Measurements from ENCODE around the gene GRIK1. TPM values are rescaled to one million over a fixed set of nuclear protein-coding genes. Genes with fewer than 3 reads are reported as not detected.
"Not testable (repeated sequence)": the region's sequence is repeated elsewhere in the genome, so short reads cannot be mapped to it uniquely, and the experiment has no call there.

The GRIK1 gene
- total RNA-seq, 1 experiment from 2014 or later = not detected

- H3K9ac ChIP-seq (ENCODE audit: low read length) = no peak overlapping the region
- DNase-seq = no peak
Measured at GRCh38 chr21:29606613-29607012, 333.2 kb downstream of the GRIK1 start.

GRCh38 chr21:29605219-29605618 is 334.6 kb downstream of the GRIK1 start:
- H3K9me2 ChIP-seq (replicated peaks; ENCODE audit: insufficient read depth, low read length); H3K79me2 ChIP-seq (ENCODE audit: low read length); H3K9ac ChIP-seq (ENCODE audit: low read length); H3K36me3 ChIP-seq (ENCODE audit: insufficient read depth, low read length); H3K4me2 ChIP-seq (ENCODE audit: low read depth, low read length, poor library complexity, severe bottlenecking); H3K4me3 ChIP-seq (ENCODE audit: low read length); H3K9me3 ChIP-seq (ENCODE audit: low read length); H3K4me1 ChIP-seq (ENCODE audit: low read length); H4K20me1 ChIP-seq (ENCODE audit: insufficient read depth, low read depth, low read length); H3K27me3 ChIP-seq (ENCODE audit: low read length); H3K27ac ChIP-seq (ENCODE audit: low read length); DNase-seq; H2AFZ ChIP-seq (ENCODE audit: low read length): not testable (repeated sequence)

More at GRCh38 chr21:29606613-29607012, 333.2 kb downstream of the GRIK1 start:
- H3K79me2 ChIP-seq (ENCODE audit: low read length) = no peaks in the 10 kb centered on the region
- no peaks in the 10 kb centered on the region for H3K4me1 ChIP-seq (ENCODE audit: low read length)
- no peak overlapping the region for H3K27ac ChIP-seq (ENCODE audit: low read length)
- H4K20me1 ChIP-seq (ENCODE audit: insufficient read depth, low read depth, low read length) = no peaks in the 10 kb centered on the region
- H3K4me3 ChIP-seq (ENCODE audit: low read length) = no peak overlapping the region
- H3K36me3 ChIP-seq (ENCODE audit: insufficient read depth, low read length) = no peaks in the 10 kb centered on the region
- H3K27me3 ChIP-seq (ENCODE audit: low read length) = no peaks in the 10 kb centered on the region
- H3K9me3 ChIP-seq (ENCODE audit: low read length) = no peaks in the 10 kb centered on the region
- no peak overlapping the region for H3K4me2 ChIP-seq (ENCODE audit: low read depth, low read length, poor library complexity, severe bottlenecking)
- no peaks in the 10 kb centered on the region for H3K9me2 ChIP-seq (replicated peaks; ENCODE audit: insufficient read depth, low read length)
- H2AFZ ChIP-seq (ENCODE audit: low read length) = no peak overlapping the region

- H3K79me2 ChIP-seq (ENCODE audit: low read length) = no peaks in the 10 kb centered on the region
- H3K4me1 ChIP-seq (ENCODE audit: low read length) = no peaks in the 10 kb centered on the region
- no peak overlapping the region for H3K4me3 ChIP-seq (ENCODE audit: low read length)
- no peak overlapping the region for H3K4me2 ChIP-seq (ENCODE audit: low read depth, low read length, poor library complexity, severe bottlenecking)
- no peak overlapping the region for H2AFZ ChIP-seq (ENCODE audit: low read length)
- no peak overlapping the region for H3K27ac ChIP-seq (ENCODE audit: low read length)
- no peaks in the 10 kb centered on the region for H3K9me3 ChIP-seq (ENCODE audit: low read length)
- no peaks in the 10 kb centered on the region for H3K27me3 ChIP-seq (ENCODE audit: low read length)
- no peak overlapping the region for H3K9ac ChIP-seq (ENCODE audit: low read length)
- no peaks in the 10 kb centered on the region for H4K20me1 ChIP-seq (ENCODE audit: insufficient read depth, low read depth, low read length)
- DNase-seq = no peak
- no peaks in the 10 kb centered on the region for H3K9me2 ChIP-seq (replicated peaks; ENCODE audit: insufficient read depth, low read length)
- H3K36me3 ChIP-seq (ENCODE audit: insufficient read depth, low read length) = no peaks in the 10 kb centered on the region
Measured at GRCh38 chr21:29604076-29604475, 335.7 kb downstream of the GRIK1 start.

- Histone ChIP-seq H3K9me2 (replicated peaks; ENCODE audit: insufficient read depth, low read length) (no peaks in the 10 kb centered on the region), H3K79me2 (ENCODE audit: low read length) (no peaks in the 10 kb centered on the region)
Measured at GRCh38 chr21:29601047-29601446, 338.7 kb downstream of the GRIK1 start.

GRCh38 chr21:29586696-29587095 is 353.1 kb downstream of the GRIK1 start:
- Histone ChIP-seq H3K36me3 (ENCODE audit: insufficient read depth, low read length) (no peaks in the 10 kb centered on the region), H3K4me1 (ENCODE audit: low read length) (no peaks in the 10 kb centered on the region), H3K9me3 (ENCODE audit: low read length) (no peaks in the 10 kb centered on the region), H3K9me2 (replicated peaks; ENCODE audit: insufficient read depth, low read length) (no peaks in the 10 kb centered on the region), H3K79me2 (ENCODE audit: low read length) (no peaks in the 10 kb centered on the region), H3K27me3 (ENCODE audit: low read length) (no peaks in the 10 kb centered on the region), H3K9ac (ENCODE audit: low read length) (no peak overlapping the region), H3K27ac (ENCODE audit: low read length) (no peak overlapping the region), H4K20me1 (ENCODE audit: insufficient read depth, low read depth, low read length) (no peaks in the 10 kb centered on the region), H3K4me2 (ENCODE audit: low read depth, low read length, poor library complexity, severe bottlenecking) (no peak overlapping the region), H2AFZ (ENCODE audit: low read length) (no peak overlapping the region), H3K4me3 (ENCODE audit: low read length) (no peak overlapping the region)
- DNase-seq = no peak

More at GRCh38 chr21:29601047-29601446, 338.7 kb downstream of the GRIK1 start:
- Histone ChIP-seq H3K27ac (ENCODE audit: low read length) (no peak overlapping the region), H3K4me2 (ENCODE audit: low read depth, low read length, poor library complexity, severe bottlenecking) (no peak overlapping the region), H3K4me1 (ENCODE audit: low read length) (no peaks in the 10 kb centered on the region), H3K9me3 (ENCODE audit: low read length) (no peaks in the 10 kb centered on the region), H3K4me3 (ENCODE audit: low read length) (no peak overlapping the region), H2AFZ (ENCODE audit: low read length) (no peak overlapping the region), H4K20me1 (ENCODE audit: insufficient read depth, low read depth, low read length) (no peaks in the 10 kb centered on the region), H3K9ac (ENCODE audit: low read length) (no peak overlapping the region), H3K27me3 (ENCODE audit: low read length) (no peaks in the 10 kb centered on the region), H3K36me3 (ENCODE audit: insufficient read depth, low read length) (no peaks in the 10 kb centered on the region)
- no peak for DNase-seq

- no peak for DNase-seq
- no peak overlapping the region for H3K9ac ChIP-seq (ENCODE audit: low read length)
- H3K9me3 ChIP-seq (ENCODE audit: low read length) = no peaks in the 10 kb centered on the region
- H3K4me3 ChIP-seq (ENCODE audit: low read length) = no peak overlapping the region
- no peak overlapping the region for H3K27ac ChIP-seq (ENCODE audit: low read length)
- H3K9me2 ChIP-seq (replicated peaks; ENCODE audit: insufficient read depth, low read length) = no peaks in the 10 kb centered on the region
- no peaks in the 10 kb centered on the region for H3K27me3 ChIP-seq (ENCODE audit: low read length)
- H3K79me2 ChIP-seq (ENCODE audit: low read length) = no peaks in the 10 kb centered on the region
- H3K4me2 ChIP-seq (ENCODE audit: low read depth, low read length, poor library complexity, severe bottlenecking) = no peak overlapping the region
- no peaks in the 10 kb centered on the region for H3K36me3 ChIP-seq (ENCODE audit: insufficient read depth, low read length)
- H4K20me1 ChIP-seq (ENCODE audit: insufficient read depth, low read depth, low read length) = no peaks in the 10 kb centered on the region
- H2AFZ ChIP-seq (ENCODE audit: low read length) = no peak overlapping the region
- no peaks in the 10 kb centered on the region for H3K4me1 ChIP-seq (ENCODE audit: low read length)
Measured at GRCh38 chr21:29585462-29585861, 354.3 kb downstream of the GRIK1 start.

- H4K20me1 ChIP-seq (ENCODE audit: insufficient read depth, low read depth, low read length) = no peaks in the 10 kb centered on the region
- H3K9ac ChIP-seq (ENCODE audit: low read length) = no peak overlapping the region
- no peak for DNase-seq
- no peaks in the 10 kb centered on the region for H3K4me1 ChIP-seq (ENCODE audit: low read length)
- H3K4me3 ChIP-seq (ENCODE audit: low read length) = no peak overlapping the region
- no peaks in the 10 kb centered on the region for H3K27me3 ChIP-seq (ENCODE audit: low read length)
- H3K79me2 ChIP-seq (ENCODE audit: low read length) = no peaks in the 10 kb centered on the region
- no peak overlapping the region for H3K27ac ChIP-seq (ENCODE audit: low read length)
- no peaks in the 10 kb centered on the region for H3K9me2 ChIP-seq (replicated peaks; ENCODE audit: insufficient read depth, low read length)
- no peaks in the 10 kb centered on the region for H3K9me3 ChIP-seq (ENCODE audit: low read length)
- no peak overlapping the region for H3K4me2 ChIP-seq (ENCODE audit: low read depth, low read length, poor library complexity, severe bottlenecking)
- H3K36me3 ChIP-seq (ENCODE audit: insufficient read depth, low read length) = no peaks in the 10 kb centered on the region
- no peak overlapping the region for H2AFZ ChIP-seq (ENCODE audit: low read length)
Measured at GRCh38 chr21:29583424-29583924, 356.3 kb downstream of the GRIK1 start.

GRCh38 chr21:29582855-29583254 is 356.9 kb downstream of the GRIK1 start:
- no peak overlapping the region for H3K4me3 ChIP-seq (ENCODE audit: low read length)
- no peak overlapping the region for H2AFZ ChIP-seq (ENCODE audit: low read length)
- no peaks in the 10 kb centered on the region for H3K9me3 ChIP-seq (ENCODE audit: low read length)
- no peaks in the 10 kb centered on the region for H3K4me1 ChIP-seq (ENCODE audit: low read length)
- H4K20me1 ChIP-seq (ENCODE audit: insufficient read depth, low read depth, low read length) = no peaks in the 10 kb centered on the region
- no peaks in the 10 kb centered on the region for H3K36me3 ChIP-seq (ENCODE audit: insufficient read depth, low read length)
- no peak overlapping the region for H3K4me2 ChIP-seq (ENCODE audit: low read depth, low read length, poor library complexity, severe bottlenecking)
- no peak for DNase-seq
- no peaks in the 10 kb centered on the region for H3K9me2 ChIP-seq (replicated peaks; ENCODE audit: insufficient read depth, low read length)
- no peak overlapping the region for H3K9ac ChIP-seq (ENCODE audit: low read length)
- H3K79me2 ChIP-seq (ENCODE audit: low read length) = no peaks in the 10 kb centered on the region
- no peak overlapping the region for H3K27ac ChIP-seq (ENCODE audit: low read length)
- H3K27me3 ChIP-seq (ENCODE audit: low read length) = no peaks in the 10 kb centered on the region

GRCh38 chr21:29581393-29581792 is 358.4 kb downstream of the GRIK1 start:
- no peaks in the 10 kb centered on the region for H4K20me1 ChIP-seq (ENCODE audit: insufficient read depth, low read depth, low read length)
- no peak for DNase-seq
- H3K36me3 ChIP-seq (ENCODE audit: insufficient read depth, low read length) = no peaks in the 10 kb centered on the region
- H3K27me3 ChIP-seq (ENCODE audit: low read length) = no peaks in the 10 kb centered on the region
- H3K9ac ChIP-seq (ENCODE audit: low read length) = no peak overlapping the region
- no peaks in the 10 kb centered on the region for H3K9me3 ChIP-seq (ENCODE audit: low read length)
- H3K9me2 ChIP-seq (replicated peaks; ENCODE audit: insufficient read depth, low read length) = no peaks in the 10 kb centered on the region
- no peak overlapping the region for H2AFZ ChIP-seq (ENCODE audit: low read length)
- H3K4me3 ChIP-seq (ENCODE audit: low read length) = no peak overlapping the region
- no peaks in the 10 kb centered on the region for H3K79me2 ChIP-seq (ENCODE audit: low read length)
- no peak overlapping the region for H3K27ac ChIP-seq (ENCODE audit: low read length)
- no peaks in the 10 kb centered on the region for H3K4me1 ChIP-seq (ENCODE audit: low read length)
- no peak overlapping the region for H3K4me2 ChIP-seq (ENCODE audit: low read depth, low read length, poor library complexity, severe bottlenecking)

Measured in Karpas-422 (cell line).